Measurements from ENCODE around the gene FAR1.
"Not testable (repeated sequence)": the region's sequence is repeated elsewhere in the genome, so short reads cannot be mapped to it uniquely, and the experiment has no call there.

The FAR1 gene

DNA sequence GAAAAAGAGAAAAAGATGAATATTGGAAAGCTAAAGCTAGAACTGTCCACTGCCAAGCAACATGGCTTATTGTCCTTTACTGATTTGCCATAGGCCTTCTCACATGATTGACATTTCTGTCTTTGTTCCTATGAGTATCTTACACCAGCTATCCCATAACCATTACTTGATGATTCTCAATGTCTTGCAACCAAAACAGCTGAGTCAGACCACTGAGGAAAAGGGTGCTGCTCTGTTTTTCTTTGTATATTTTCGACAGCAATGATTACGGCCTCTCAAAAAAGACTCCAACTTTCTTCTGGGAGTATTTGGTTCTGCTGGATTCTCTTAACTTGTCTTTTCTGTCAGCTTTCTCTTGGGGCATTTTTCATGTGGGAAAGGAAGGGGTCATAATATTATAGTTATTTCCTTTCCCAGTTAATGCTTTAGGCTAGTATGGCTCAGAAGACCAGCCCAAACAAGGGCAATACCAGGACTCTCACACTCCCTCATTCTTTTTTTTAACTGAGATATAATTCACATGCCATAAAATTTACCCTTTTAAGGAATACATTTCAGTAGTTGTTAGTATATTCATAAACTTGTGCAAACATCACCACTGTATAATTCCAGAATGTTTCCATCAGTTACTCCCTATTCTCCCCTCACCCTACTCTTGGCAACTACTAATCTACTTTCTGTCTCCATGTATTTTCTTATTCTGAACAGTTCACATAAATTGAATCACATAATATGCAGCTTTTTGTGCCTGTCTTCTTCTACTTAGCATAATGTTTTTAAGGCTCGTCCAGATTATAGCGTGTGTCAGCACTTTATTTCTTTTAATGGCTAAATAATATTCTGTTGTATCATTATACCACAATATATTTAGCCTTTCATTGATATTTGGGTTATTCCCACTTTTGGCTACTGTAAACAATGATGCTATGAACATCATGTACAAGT lies 31.1 kb upstream of the FAR1 start:
- no peak overlapping the region for H3K4me3 ChIP-seq (ENCODE audit: insufficient read length, low read depth)
- no peak overlapping the region for H3K9ac ChIP-seq (ENCODE audit: insufficient read length, low read depth)
- peaks cover 18% of the 10 kb centered on the region for H3K9me3 ChIP-seq (ENCODE audit: insufficient read depth, low read length)
- no peaks in the 10 kb centered on the region for H3K4me1 ChIP-seq (ENCODE audit: insufficient read depth, insufficient read length)
- TF ChIP-seq YY1 (IDR thresholded peaks at IDR 0.05; ENCODE audit: insufficient read depth, insufficient read length): no peak
- TF ChIP-seq ZNF274 (IDR thresholded peaks at IDR 0.05; ENCODE audit: low read depth, low read length): no peak
- TF ChIP-seq SUZ12 (IDR thresholded peaks at IDR 0.05; ENCODE audit: extremely low read depth, insufficient read depth, insufficient read length): no peak
- H3K36me3 ChIP-seq (ENCODE audit: insufficient read depth, insufficient read length, low read length): no peaks in the 10 kb centered on the region
- DNase-seq (ENCODE audit: low read depth, low spot score): no peak
- no peaks in the 10 kb centered on the region for H3K27me3 ChIP-seq (ENCODE audit: insufficient read depth, insufficient read length)

- Histone ChIP-seq H3K9me3 (ENCODE audit: insufficient read depth, low read length) (peaks cover 18% of the 10 kb centered on the region), H3K27me3 (ENCODE audit: insufficient read depth, insufficient read length) (no peaks in the 10 kb centered on the region), H3K4me3 (ENCODE audit: insufficient read length, low read depth) (no peak overlapping the region), H3K4me1 (ENCODE audit: insufficient read depth, insufficient read length) (no peaks in the 10 kb centered on the region), H3K36me3 (ENCODE audit: insufficient read depth, insufficient read length, low read length) (no peaks in the 10 kb centered on the region), H3K9ac (ENCODE audit: insufficient read length, low read depth) (no peak overlapping the region)
- no peak for DNase-seq (ENCODE audit: low read depth, low spot score)
- TF ChIP-seq SUZ12 (IDR thresholded peaks at IDR 0.05; ENCODE audit: extremely low read depth, insufficient read depth, insufficient read length) (no peak), ZNF274 (IDR thresholded peaks at IDR 0.05; ENCODE audit: low read depth, low read length) (no peak), YY1 (IDR thresholded peaks at IDR 0.05; ENCODE audit: insufficient read depth, insufficient read length) (no peak)
Observed at GRCh38 chr11:13638422-13638821, 30.0 kb upstream of the FAR1 start.

DNA sequence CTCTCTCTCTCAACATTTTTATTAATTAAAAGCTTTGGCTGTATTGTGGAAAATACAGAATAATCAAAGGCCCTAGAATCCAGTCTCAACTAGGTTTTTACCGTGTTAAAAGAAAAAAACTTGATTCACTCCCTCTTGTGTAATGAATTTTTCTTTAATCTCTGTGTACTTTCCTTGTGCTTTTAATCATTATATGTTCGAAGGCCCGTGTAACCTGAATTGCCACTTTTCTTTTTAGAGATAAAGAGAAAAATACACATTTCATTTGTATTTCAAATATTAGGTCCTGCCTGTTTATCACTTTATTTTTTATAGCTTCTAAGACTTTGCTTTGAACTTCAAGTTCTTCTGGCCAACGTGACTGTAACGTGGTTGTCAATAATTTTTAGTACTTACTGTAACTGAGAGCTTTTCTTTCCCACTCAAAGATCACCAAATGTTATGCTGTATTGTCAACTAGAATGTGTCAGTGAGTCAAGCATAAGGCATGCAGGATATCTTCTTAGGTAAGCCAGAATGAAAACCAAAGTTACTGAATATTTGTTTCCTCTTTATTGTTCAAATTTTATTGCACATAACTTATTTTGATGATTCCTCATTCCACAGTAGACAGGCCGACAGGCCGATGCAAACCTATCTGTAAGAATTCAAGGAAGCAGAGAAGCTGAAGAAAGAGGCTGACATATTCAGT lies 23.3 kb upstream of the FAR1 start:
- H3K4me1 ChIP-seq (ENCODE audit: insufficient read depth, insufficient read length): no peaks in the 10 kb centered on the region
- H3K9me3 ChIP-seq (ENCODE audit: insufficient read depth, low read length): no peaks in the 10 kb centered on the region
- no peak overlapping the region for H3K9ac ChIP-seq (ENCODE audit: insufficient read length, low read depth)
- TF ChIP-seq ZNF274 (IDR thresholded peaks at IDR 0.05; ENCODE audit: low read depth, low read length) (no peak), YY1 (IDR thresholded peaks at IDR 0.05; ENCODE audit: insufficient read depth, insufficient read length) (no peak), SUZ12 (IDR thresholded peaks at IDR 0.05; ENCODE audit: extremely low read depth, insufficient read depth, insufficient read length) (no peak)
- H3K4me3 ChIP-seq (ENCODE audit: insufficient read length, low read depth): no peak overlapping the region
- no peaks in the 10 kb centered on the region for H3K27me3 ChIP-seq (ENCODE audit: insufficient read depth, insufficient read length)
- H3K36me3 ChIP-seq (ENCODE audit: insufficient read depth, insufficient read length, low read length): no peaks in the 10 kb centered on the region
- DNase-seq (ENCODE audit: low read depth, low spot score): no peak

GRCh38 chr11:13647391-13647790 lies 21.1 kb upstream of the FAR1 start:
- Histone ChIP-seq H3K9ac (ENCODE audit: insufficient read length, low read depth) (no peak overlapping the region), H3K4me1 (ENCODE audit: insufficient read depth, insufficient read length) (no peaks in the 10 kb centered on the region), H3K9me3 (ENCODE audit: insufficient read depth, low read length) (no peaks in the 10 kb centered on the region), H3K36me3 (ENCODE audit: insufficient read depth, insufficient read length, low read length) (no peaks in the 10 kb centered on the region), H3K27me3 (ENCODE audit: insufficient read depth, insufficient read length) (no peaks in the 10 kb centered on the region), H3K4me3 (ENCODE audit: insufficient read length, low read depth) (no peak overlapping the region)
- DNase-seq (ENCODE audit: low read depth, low spot score): no peak
- TF ChIP-seq SUZ12 (IDR thresholded peaks at IDR 0.05; ENCODE audit: extremely low read depth, insufficient read depth, insufficient read length) (no peak), YY1 (IDR thresholded peaks at IDR 0.05; ENCODE audit: insufficient read depth, insufficient read length) (no peak), ZNF274 (IDR thresholded peaks at IDR 0.05; ENCODE audit: low read depth, low read length) (no peak)

DNA sequence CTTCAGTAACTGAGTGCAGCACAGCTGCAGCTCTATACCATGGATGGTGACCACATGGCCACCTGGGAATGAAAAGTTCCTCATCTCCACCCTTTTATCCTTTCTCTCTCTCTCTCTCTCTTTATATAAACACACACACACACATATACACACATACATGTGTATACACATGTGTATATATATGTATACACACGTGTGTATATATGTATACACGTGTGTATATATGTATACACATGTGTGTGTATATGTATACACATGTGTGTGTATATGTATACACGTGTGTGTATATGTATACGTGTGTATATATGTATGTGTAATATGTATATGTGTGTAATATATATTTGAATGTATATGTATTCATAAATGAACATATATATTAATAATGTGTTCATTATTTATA lies 18.8 kb upstream of the FAR1 start:
- TF ChIP-seq SUZ12 (IDR thresholded peaks at IDR 0.05; ENCODE audit: extremely low read depth, insufficient read depth, insufficient read length) (no peak), ZNF274 (IDR thresholded peaks at IDR 0.05; ENCODE audit: low read depth, low read length) (no peak), YY1 (IDR thresholded peaks at IDR 0.05; ENCODE audit: insufficient read depth, insufficient read length) (no peak)
- H3K27me3 ChIP-seq (ENCODE audit: insufficient read depth, insufficient read length): no peaks in the 10 kb centered on the region
- no peak overlapping the region for H3K9ac ChIP-seq (ENCODE audit: insufficient read length, low read depth)
- H3K4me3 ChIP-seq (ENCODE audit: insufficient read length, low read depth): no peak overlapping the region
- DNase-seq (ENCODE audit: low read depth, low spot score): no peak
- H3K36me3 ChIP-seq (ENCODE audit: insufficient read depth, insufficient read length, low read length): no peaks in the 10 kb centered on the region
- no peaks in the 10 kb centered on the region for H3K9me3 ChIP-seq (ENCODE audit: insufficient read depth, low read length)
- H3K4me1 ChIP-seq (ENCODE audit: insufficient read depth, insufficient read length): no peaks in the 10 kb centered on the region

DNA sequence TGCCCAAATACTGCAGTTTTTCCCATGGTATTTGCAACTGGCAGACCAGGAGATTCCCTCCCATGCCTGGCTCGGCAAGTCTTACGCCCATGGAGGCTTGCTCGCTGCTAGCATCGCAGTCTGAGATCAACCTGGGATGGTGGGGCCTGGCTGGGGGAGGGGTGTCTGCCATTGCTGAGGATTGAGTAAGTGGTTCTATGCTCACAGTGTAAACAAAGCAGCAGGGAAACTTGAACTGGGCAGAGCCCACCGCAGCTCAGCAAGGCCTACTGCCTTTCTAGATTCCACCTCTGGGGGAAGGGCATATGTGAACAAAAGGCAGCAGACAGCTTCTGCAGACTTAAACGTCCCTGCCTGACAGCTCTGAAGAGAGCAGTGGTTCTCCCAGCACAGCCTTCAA lies 17.0 kb upstream of the FAR1 start:
- not testable (repeated sequence) for H3K4me3 ChIP-seq (ENCODE audit: insufficient read length, low read depth); H3K9ac ChIP-seq (ENCODE audit: insufficient read length, low read depth); H3K27me3 ChIP-seq (ENCODE audit: insufficient read depth, insufficient read length); H3K36me3 ChIP-seq (ENCODE audit: insufficient read depth, insufficient read length, low read length); H3K9me3 ChIP-seq (ENCODE audit: insufficient read depth, low read length); H3K4me1 ChIP-seq (ENCODE audit: insufficient read depth, insufficient read length)
- DNase-seq (ENCODE audit: low read depth, low spot score): peak; percentile 30

DNA sequence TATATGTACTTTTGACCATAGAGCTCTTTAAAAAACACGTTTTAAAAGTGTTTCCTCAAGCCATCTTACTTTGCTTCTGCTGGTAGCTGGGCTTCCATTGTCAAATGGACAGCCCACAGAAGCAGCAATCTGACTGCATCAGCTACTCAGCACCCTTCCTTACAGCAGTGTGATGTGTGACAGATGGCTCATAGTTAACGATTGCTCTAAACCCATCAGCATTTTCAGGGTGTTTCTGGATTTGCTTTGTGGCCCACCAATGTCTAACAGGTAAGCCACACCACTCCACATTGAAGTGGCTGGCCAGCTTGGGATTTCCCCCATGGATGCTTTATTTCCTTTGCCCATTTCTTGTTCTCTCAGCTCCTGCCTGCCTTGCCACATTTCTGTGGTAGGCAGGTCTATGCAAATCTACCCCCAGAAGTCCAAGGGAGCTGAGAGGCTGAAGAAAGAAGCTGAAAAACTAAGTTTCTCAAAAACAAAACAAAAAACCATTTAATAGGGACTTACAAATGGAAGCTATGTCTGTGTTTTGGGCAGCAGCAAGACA lies 7.3 kb upstream of the FAR1 start:
- H3K27me3 ChIP-seq (ENCODE audit: insufficient read depth, insufficient read length): no peaks in the 10 kb centered on the region
- no peak for TF ChIP-seq ZNF274 (IDR thresholded peaks at IDR 0.05; ENCODE audit: low read depth, low read length)
- H3K4me3 ChIP-seq (ENCODE audit: insufficient read length, low read depth): no peak overlapping the region
- no peaks in the 10 kb centered on the region for H3K36me3 ChIP-seq (ENCODE audit: insufficient read depth, insufficient read length, low read length)
- H3K9me3 ChIP-seq (ENCODE audit: insufficient read depth, low read length): peaks cover 25% of the 10 kb centered on the region; the same call in 1 of the 2 replicates
- H3K9ac ChIP-seq (ENCODE audit: insufficient read length, low read depth): no peak overlapping the region
- no peak for DNase-seq (ENCODE audit: low read depth, low spot score)
- H3K4me1 ChIP-seq (ENCODE audit: insufficient read depth, insufficient read length): no peaks in the 10 kb centered on the region

All from NT2/D1 (cell line).